GM12864 (cell line): ENCODE data around the gene HCFC1.

ENCODE experiments used
- DNase-seq: peaks from one replicate; pipeline ENCODE4 v3.0.0-alpha.2; 2011; ENCODE audit warnings: low read depth
- H3K4me3 ChIP-seq: 2 replicates; pipeline ENCODE4 v1.5.1; 2011; ENCODE audit warnings: mild to moderate bottlenecking, low read depth, low read length, control low read depth
- CTCF ChIP-seq: IDR thresholded peaks from 2 replicates; pipeline ENCODE4 v1.5.1; 2011; ENCODE audit warnings: low read depth, mild to moderate bottlenecking, moderate library complexity, low read length, control low read depth, inconsistent platforms; ENCODE audit errors: missing control alignments

HCFC1 gene

GRCh38 chrX:153951683-153952372 lies 19.8 kb downstream of the HCFC1 start:
- DNase-seq, result no peak
- no peak for TF ChIP-seq CTCF
- no peak overlapping the region for H3K4me3 ChIP-seq

DNA sequence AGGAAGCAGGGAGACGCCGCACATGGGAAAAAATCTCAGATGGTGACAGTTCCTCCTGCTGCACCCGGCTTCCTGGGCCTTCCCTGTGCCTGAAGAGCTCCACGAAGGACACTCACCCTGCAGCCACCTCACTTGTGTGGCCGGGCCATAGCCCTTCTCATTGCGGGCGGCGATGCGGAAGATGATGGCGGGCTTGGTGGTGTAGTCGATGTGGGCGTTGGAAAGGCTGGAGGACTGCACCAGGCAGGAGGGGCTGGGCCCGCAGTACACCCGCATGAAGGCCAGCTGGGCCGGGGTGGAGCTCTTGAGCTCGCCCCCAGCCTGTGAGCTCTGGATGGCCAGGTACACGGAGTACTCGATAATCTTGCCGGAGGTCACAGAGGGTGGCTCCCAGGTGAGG lies 21.5 kb downstream of the HCFC1 start:
- no peak overlapping the region for H3K4me3 ChIP-seq
- no peak for TF ChIP-seq CTCF

DNA sequence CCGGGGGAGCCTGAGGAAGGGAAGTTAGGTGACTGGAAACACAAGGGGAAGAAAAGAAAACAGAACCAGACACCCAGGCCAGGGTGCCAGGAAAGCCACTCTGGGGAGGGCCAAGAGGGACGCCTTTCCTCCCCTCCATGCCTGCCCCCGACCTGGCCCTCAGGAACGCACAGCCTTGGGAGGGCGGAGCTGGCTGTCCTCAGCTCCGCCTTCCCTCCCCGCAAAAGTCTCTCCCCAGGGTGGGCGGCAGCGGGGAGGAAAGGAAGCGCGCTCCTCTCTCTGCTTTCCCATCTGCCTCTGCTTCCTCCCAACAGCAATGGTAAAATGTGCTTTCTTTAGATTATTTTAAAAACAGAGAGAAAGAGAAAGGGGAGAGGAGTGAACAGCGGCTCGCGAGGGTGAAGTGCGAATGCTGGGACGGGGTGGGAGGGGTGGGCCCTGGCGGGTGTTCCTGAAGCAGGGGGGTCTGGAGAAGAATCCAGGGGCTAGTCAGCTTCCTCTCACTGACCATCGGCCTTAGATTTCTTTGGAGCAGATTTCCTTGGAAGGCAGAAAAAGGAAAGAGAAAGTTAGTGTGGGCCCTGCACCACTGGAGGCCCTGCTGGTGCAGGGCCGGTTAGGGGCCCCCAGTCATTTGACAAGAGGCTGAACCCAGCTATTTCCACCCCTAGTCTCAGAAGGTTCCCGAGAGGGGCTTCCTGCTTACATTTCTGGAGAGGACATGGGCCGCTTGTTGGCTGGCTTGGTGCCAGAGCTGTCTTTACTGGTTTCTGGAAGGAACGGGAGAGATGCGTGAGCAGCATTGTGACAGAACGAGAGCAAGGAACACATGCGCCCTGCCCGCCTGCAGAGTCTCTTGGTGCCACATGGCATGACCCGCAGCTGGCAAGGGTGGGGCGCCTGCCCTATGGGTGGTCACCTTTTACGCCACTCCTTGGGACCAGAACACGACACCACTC lies 22.5 kb downstream of the HCFC1 start:
- TF ChIP-seq CTCF, result no peak
- no peak overlapping the region for H3K4me3 ChIP-seq
- no peak for DNase-seq

More for the DNA sequence above, 21.5 kb downstream of the HCFC1 start:
- no peak for DNase-seq

- no peak for DNase-seq
- H3K4me3 ChIP-seq, result no peak overlapping the region
- TF ChIP-seq CTCF, result no peak
These were observed 23.6 kb downstream of the HCFC1 start for GRCh38 chrX:153948002-153948466.

DNA sequence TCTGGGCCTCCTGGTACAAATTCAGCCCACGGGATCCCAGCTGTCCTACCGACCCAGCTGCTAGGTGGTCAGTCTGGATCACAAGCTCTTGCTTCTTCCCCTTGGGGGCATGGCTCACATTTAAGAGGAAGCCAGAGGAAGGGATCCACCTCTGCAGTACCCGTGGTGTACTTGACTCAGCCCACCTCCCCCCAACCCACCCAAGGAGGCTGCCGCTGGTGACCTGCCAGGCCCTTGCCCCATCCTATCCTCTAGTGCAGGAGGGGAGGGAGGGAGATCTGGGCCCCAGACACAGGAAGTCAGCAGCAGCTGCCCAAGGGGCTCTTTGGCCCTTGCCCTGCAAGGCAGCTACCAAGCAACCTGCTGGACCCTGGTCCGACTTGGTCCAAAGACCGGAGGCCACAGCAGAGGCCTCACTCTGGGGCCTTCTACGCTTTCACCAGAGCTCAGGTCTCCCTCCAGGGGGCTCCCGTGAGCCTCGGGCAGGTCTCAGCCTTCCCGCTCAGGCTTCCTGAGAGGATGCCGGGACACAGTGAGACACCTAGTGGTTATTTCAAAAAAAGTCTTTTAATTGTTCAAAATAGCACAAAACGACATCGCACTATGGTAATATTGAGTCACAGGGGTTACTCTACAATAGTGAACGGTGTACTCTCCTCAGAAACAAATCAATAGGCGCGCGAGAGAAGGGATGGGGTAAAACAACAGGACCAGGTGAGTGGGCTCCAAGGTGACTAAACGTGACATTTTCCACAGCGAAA lies 24.4 kb downstream of the HCFC1 start:
- H3K4me3 ChIP-seq, result no peak overlapping the region
- peak; percentile 88 for TF ChIP-seq CTCF
- DNase-seq, result no peak

GRCh38 chrX:153945956-153946943 lies 25.4 kb downstream of the HCFC1 start:
- H3K4me3 ChIP-seq, result no peak overlapping the region
- TF ChIP-seq CTCF, result no peak
- DNase-seq, result no peak
